Measurements from ENCODE around the gene RBM48. TPM values are rescaled to one million over a fixed set of nuclear protein-coding genes. Genes with fewer than 3 reads are reported as not detected.

Gene RBM48
- 8.0 and 9.5 TPM in 2 replicates for total RNA-seq

GRCh38 chr7:92528188-92528957 is at the start of gene RBM48, which contains the start of gene PEX1:
TSS of gene RBM48 (plus strand) at chr7:92528795. CDS start at chr7:92528814, 19 bp downstream.
TSS of gene PEX1 (minus strand) at chr7:92528520. CDS start at chr7:92528435, 85 bp downstream.

Other genes with a start within 250 kb of the RBM48 start
- gene GATAD1, start 81.3 kb upstream of the RBM48 start, total RNA-seq = 29.2 and 30.9 TPM in 2 replicates
- not detected in 2 replicates for gene ERVW-1, start 50.8 kb upstream of the RBM48 start, total RNA-seq
- 19.3 and 20.5 TPM in 2 replicates for gene PEX1, start 275 bp upstream of the RBM48 start, total RNA-seq
- gene FAM133B, start 61.6 kb downstream of the RBM48 start, total RNA-seq = 18.8 and 19.3 TPM in 2 replicates

Data from smooth muscle cell of the umbilical artery (primary cell).